GM23248 (cell line): Measurements from ENCODE around the gene METTL4. TPM values are rescaled to one million over a fixed set of nuclear protein-coding genes. Genes with fewer than 3 reads are reported as not detected.

Experiments
- DNase-seq: peaks from one replicate; pipeline ENCODE4 v3.0.0-alpha.2; 2015
- H2AFZ ChIP-seq: fragments of 200-600 bp; sonication (generic); 2 replicates; pipeline ENCODE4 v1.6.1; 2016; ENCODE audit warnings: antibody characterized with exemption
- H3F3A ChIP-seq: fragments of 200-600 bp; sonication (generic); 2 replicates; pipeline ENCODE4 v1.6.1; 2016; ENCODE audit warnings: mild to moderate bottlenecking, antibody characterized with exemption, mixed run types; ENCODE audit not compliant: insufficient read depth
- H3K27ac ChIP-seq: fragments of 200-600 bp; sonication (generic); 2 replicates; pipeline ENCODE4 v1.5.1; 2016; ENCODE audit warnings: mild to moderate bottlenecking
- H3K27me3 ChIP-seq: fragments of 200-600 bp; sonication (generic); replicated peaks from 2 replicates; pipeline ENCODE4 v1.6.1; 2016; ENCODE audit warnings: mild to moderate bottlenecking; ENCODE audit not compliant: insufficient read depth
- H3K36me3 ChIP-seq: fragments of 200-600 bp; sonication (generic); 2 replicates; pipeline ENCODE4 v1.6.1; 2016; ENCODE audit warnings: low read depth, mild to moderate bottlenecking
- H3K4me1 ChIP-seq: fragments of 200-600 bp; sonication (generic); 2 replicates; pipeline ENCODE4 v1.6.1; 2016; ENCODE audit warnings: mild to moderate bottlenecking; ENCODE audit not compliant: insufficient read depth
- H3K4me2 ChIP-seq: fragments of 200-600 bp; sonication (generic); one replicate; pipeline ENCODE4 v1.6.1; 2016; ENCODE audit warnings: mild to moderate bottlenecking; ENCODE audit not compliant: unreplicated experiment
- H3K4me3 ChIP-seq: fragments of 200-600 bp; sonication (generic); 2 replicates; pipeline ENCODE4 v1.5.1; 2016; ENCODE audit warnings: mild to moderate bottlenecking
- H3K79me2 ChIP-seq: fragments of 200-600 bp; sonication (generic); 2 replicates; pipeline ENCODE4 v1.6.1; 2016; ENCODE audit warnings: mild to moderate bottlenecking; ENCODE audit not compliant: insufficient read depth
- H3K9ac ChIP-seq: fragments of 200-600 bp; sonication (generic); 2 replicates; pipeline ENCODE4 v1.6.1; 2016; ENCODE audit warnings: mild to moderate bottlenecking
- H3K9me2 ChIP-seq: fragments of 200-600 bp; sonication (generic); 2 replicates; pipeline ENCODE4 v1.6.1; 2016; ENCODE audit warnings: mixed run types, mild to moderate bottlenecking, moderate library complexity; ENCODE audit not compliant: insufficient read depth
- H3K9me3 ChIP-seq: fragments of 200-600 bp; sonication (generic); one replicate; pipeline ENCODE4 v1.6.1; 2017; ENCODE audit warnings: low read depth
- H4K20me1 ChIP-seq: fragments of 200-600 bp; sonication (generic); 2 replicates; pipeline ENCODE4 v1.6.0; 2016; ENCODE audit not compliant: insufficient read depth
- EZH2 ChIP-seq: fragments of 200-600 bp; sonication (generic); IDR thresholded peaks from 2 replicates; pipeline ENCODE4 v1.6.1; 2018; ENCODE audit warnings: antibody characterized with exemption, mild to moderate bottlenecking; ENCODE audit not compliant: insufficient read depth, poor library complexity, severe bottlenecking
- EZH2phosphoT487 ChIP-seq: fragments of 200-600 bp; sonication (generic); IDR thresholded peaks from 2 replicates; pipeline ENCODE4 v1.6.1; 2018; ENCODE audit warnings: antibody characterized with exemption, moderate library complexity, mild to moderate bottlenecking, low read depth; ENCODE audit not compliant: insufficient read depth
- WGBS, 2 experiments: methylation state at CpG; one replicate each; pipeline ENCODE4 v1.1.6; 2015 to 2017; ENCODE audit warnings: low lambda C conversion rate in 2 of 2, low coverage in 1 of 2; ENCODE audit errors: missing lambda C conversion rate in 2 of 2; 5-methylcytosine and 5-hydroxymethylcytosine counted together
- in situ Hi-C: fragments of 300-500 bp; cut with MboI; formaldehyde crosslinking; loops from 2 replicates; pipeline ENCODE4 v1.15.0; 2020
- polyA plus RNA-seq: library from polyadenylated mRNA; unstranded; fragments of >200 nt; fragmentation: Nextera tagmentation; extraction: Ambion mirVana; gene quantifications from 2 replicates; pipeline ENCODE4 v1.2.1, GENCODE V29; 2016
- total RNA-seq: library from RNA; depleted of rRNA; stranded (reverse); fragments of >200 nt; shearing (Covaris generic); gene quantifications from 2 replicates; pipeline ENCODE4 v1.2.3, GENCODE V29; 2014

The METTL4 gene
- total and polyA plus RNA-seq, 2 experiments from 2014 or later, result 5.6 to 9.9 TPM

GRCh38 chr18:2513616-2514015 lies 57.7 kb downstream of the METTL4 start:
- Histone ChIP-seq H3K79me2 (no peaks in the 10 kb centered on the region), H3K9me3 (no peaks in the 10 kb centered on the region), H3K4me1 (peaks cover 24% of the 10 kb centered on the region), H2AFZ (no peak overlapping the region), H3K27me3 (no peaks in the 10 kb centered on the region), H3K4me2 (no peak overlapping the region), H3K4me3 (no peak overlapping the region), H4K20me1 (no peaks in the 10 kb centered on the region), H3K36me3 (no peaks in the 10 kb centered on the region), H3F3A (peaks cover 24% of the 10 kb centered on the region), H3K9ac (no peak overlapping the region), H3K9me2 (no peaks in the 10 kb centered on the region), H3K27ac (no peak overlapping the region)
- DNase-seq, result no peak
- in situ Hi-C loops, result loop anchor here (25.0 kb wide), 1 partner anchor 101 kb away; no protein-coding TSS in a partner anchor
- 47 to 56% methylated on average over 1 of the region's 1 CpG for WGBS, 2 experiments
- TF ChIP-seq EZH2phosphoT487 (no peak), EZH2 (no peak)

- Histone ChIP-seq H3K79me2 (no peaks in the 10 kb centered on the region), H3K9me2 (no peaks in the 10 kb centered on the region), H3K27ac (no peak overlapping the region), H3K4me3 (no peak overlapping the region), H2AFZ (no peak overlapping the region), H4K20me1 (no peaks in the 10 kb centered on the region), H3K4me1 (peaks cover 24% of the 10 kb centered on the region), H3K27me3 (no peaks in the 10 kb centered on the region), H3F3A (peaks cover 24% of the 10 kb centered on the region), H3K36me3 (no peaks in the 10 kb centered on the region), H3K9ac (no peak overlapping the region), H3K9me3 (no peaks in the 10 kb centered on the region), H3K4me2 (no peak overlapping the region)
- DNase-seq, result no peak
- 92 to 93% methylated on average over 2 of the region's 2 CpGs for WGBS, 2 experiments
- TF ChIP-seq EZH2 (no peak), EZH2phosphoT487 (no peak)
- in situ Hi-C loops, result loop anchor here (25.0 kb wide), 1 partner anchor 100 kb away; no protein-coding TSS in a partner anchor
Observed at GRCh38 chr18:2512059-2512458, 59.2 kb downstream of the METTL4 start.

GRCh38 chr18:2511451-2511850 lies 59.9 kb downstream of the METTL4 start:
- WGBS, 2 experiments, result 99 to 100% methylated on average over 3 of the region's 3 CpGs
- H3K9me2 ChIP-seq, result no peaks in the 10 kb centered on the region

GRCh38 chr18:2510416-2510815 lies 60.9 kb downstream of the METTL4 start:
- TF ChIP-seq EZH2, result no peak
- TF ChIP-seq EZH2phosphoT487, result no peak
- Histone ChIP-seq H3K4me1 (peaks cover 10% of the 10 kb centered on the region), H3K36me3 (no peaks in the 10 kb centered on the region), H2AFZ (no peak overlapping the region), H3K9me2 (no peaks in the 10 kb centered on the region), H3K4me2 (no peak overlapping the region), H4K20me1 (no peaks in the 10 kb centered on the region), H3K9ac (no peak overlapping the region), H3K27me3 (no peaks in the 10 kb centered on the region), H3K27ac (no peak overlapping the region), H3K9me3 (no peaks in the 10 kb centered on the region), H3K79me2 (no peaks in the 10 kb centered on the region), H3K4me3 (no peak overlapping the region), H3F3A (peaks cover 11% of the 10 kb centered on the region)
- 82 to 83% methylated on average over 6 of the region's 6 CpGs for WGBS, 2 experiments
- no peak for DNase-seq
- in situ Hi-C loops, result loop anchor here (25.0 kb wide), 1 partner anchor 98 kb away; no protein-coding TSS in a partner anchor

More at GRCh38 chr18:2511451-2511850, 59.9 kb downstream of the METTL4 start:
- H4K20me1 ChIP-seq, result no peaks in the 10 kb centered on the region
- no peaks in the 10 kb centered on the region for H3K27me3 ChIP-seq
- H3K9ac ChIP-seq, result no peak overlapping the region
- in situ Hi-C loops, result loop anchor here (25.0 kb wide), 1 partner anchor 99 kb away; no protein-coding TSS in a partner anchor
- peaks cover 19% of the 10 kb centered on the region for H3K4me1 ChIP-seq
- DNase-seq, result no peak
- H3K4me3 ChIP-seq, result no peak overlapping the region
- peaks cover 19% of the 10 kb centered on the region for H3F3A ChIP-seq
- H3K79me2 ChIP-seq, result no peaks in the 10 kb centered on the region
- TF ChIP-seq EZH2 (no peak), EZH2phosphoT487 (no peak)
- no peak overlapping the region for H3K27ac ChIP-seq
- no peaks in the 10 kb centered on the region for H3K9me3 ChIP-seq
- no peak overlapping the region for H2AFZ ChIP-seq
- H3K36me3 ChIP-seq, result no peaks in the 10 kb centered on the region
- no peak overlapping the region for H3K4me2 ChIP-seq

GRCh38 chr18:2508678-2509077 lies 62.6 kb downstream of the METTL4 start:
- in situ Hi-C loops, result loop anchor here (25.0 kb wide), 1 partner anchor 96 kb away; no protein-coding TSS in a partner anchor
- H3K4me3 ChIP-seq, result no peak overlapping the region
- no peaks in the 10 kb centered on the region for H3F3A ChIP-seq
- no peaks in the 10 kb centered on the region for H3K4me1 ChIP-seq
- no peaks in the 10 kb centered on the region for H3K79me2 ChIP-seq
- H3K9me3 ChIP-seq, result no peaks in the 10 kb centered on the region
- 61 to 74% methylated on average over 3 of the region's 3 CpGs for WGBS, 2 experiments
- DNase-seq, result no peak
- no peaks in the 10 kb centered on the region for H4K20me1 ChIP-seq
- H3K36me3 ChIP-seq, result no peaks in the 10 kb centered on the region
- no peak overlapping the region for H2AFZ ChIP-seq
- peaks cover 3% of the 10 kb centered on the region; the same call in 1 of the 2 replicates for H3K9me2 ChIP-seq
- no peak overlapping the region for H3K4me2 ChIP-seq
- no peak overlapping the region for H3K9ac ChIP-seq
- H3K27ac ChIP-seq, result no peak overlapping the region
- H3K27me3 ChIP-seq, result no peaks in the 10 kb centered on the region
- TF ChIP-seq EZH2phosphoT487 (no peak), EZH2 (no peak)
